Osteocyte (in vitro differentiated cells): Measurements from ENCODE around the gene RIPOR2. TPM values are rescaled to one million over a fixed set of nuclear protein-coding genes. Genes with fewer than 3 reads are reported as not detected.

Source experiments
- DNase-seq: peaks from one replicate; pipeline ENCODE4 v3.0.0; 2021; ENCODE audit warnings: mixed read lengths; ENCODE audit not compliant: unreplicated experiment; ENCODE audit errors: extremely low spot score
- H3K27ac Mint-ChIP-seq: one replicate; pipeline ENCODE4 v1.8.0; 2021; ENCODE audit warnings: mild to moderate bottlenecking, mixed read lengths; ENCODE audit not compliant: unreplicated experiment
- H3K27me3 Mint-ChIP-seq: one replicate; pipeline ENCODE4 v1.8.0; 2021; ENCODE audit warnings: mixed read lengths; ENCODE audit not compliant: unreplicated experiment
- H3K36me3 Mint-ChIP-seq: one replicate; pipeline ENCODE4 v1.8.0; 2021; ENCODE audit warnings: mixed read lengths; ENCODE audit not compliant: unreplicated experiment
- H3K4me1 Mint-ChIP-seq: one replicate; pipeline ENCODE4 v1.8.0; 2021; ENCODE audit warnings: mixed read lengths; ENCODE audit not compliant: unreplicated experiment
- H3K4me3 Mint-ChIP-seq: one replicate; pipeline ENCODE4 v1.8.0; 2021; ENCODE audit warnings: mild to moderate bottlenecking, moderate library complexity, mixed read lengths; ENCODE audit not compliant: unreplicated experiment
- H3K9me3 Mint-ChIP-seq: one replicate; pipeline ENCODE4 v1.8.0; 2021; ENCODE audit warnings: mixed read lengths; ENCODE audit not compliant: unreplicated experiment
- CTCF ChIP-seq: fragments of 200-600 bp; sonication (generic); IDR thresholded peaks from 2 replicates; pipeline ENCODE4 v1.5.0; 2021; ENCODE audit warnings: antibody characterized with exemption, mild to moderate bottlenecking, moderate library complexity
- long read RNA-seq: library from polyadenylated mRNA; unstranded; transcript quantifications from one replicate; pipeline ENCODE4 v2.0.0, GENCODE V29; 2021
- total RNA-seq: library from RNA; stranded (reverse); gene quantifications from 2 replicates; pipeline ENCODE4 v1.2.1, GENCODE V29; 2021

Gene RIPOR2
- 4.8 and 6.3 TPM in 2 replicates for total RNA-seq
- long read RNA-seq, partial matches to known transcripts, result 4 of 18 reads
- long read RNA-seq, other reads (novel, unspliced or antisense), result 9 of 18 reads

- no peak for TF ChIP-seq CTCF
- peaks cover 33% of the 10 kb centered on the region for H3K4me1 Mint-ChIP-seq
- H3K27ac Mint-ChIP-seq, result no peak within 1 kb of the TSS
- no peak within 1 kb of the TSS for H3K4me3 Mint-ChIP-seq
- no peaks in the 10 kb centered on the region for H3K27me3 Mint-ChIP-seq
- no peak for DNase-seq
- H3K36me3 Mint-ChIP-seq, result no peaks in the 10 kb centered on the region
- H3K9me3 Mint-ChIP-seq, result no peaks in the 10 kb centered on the region
Observed at GRCh38 chr6:24935366-24936152, at the start of gene RIPOR2. Gene RIPOR2, minus strand, starts transcription at chr6:24935960. Its CDS starts 62 bp downstream, at chr6:24935898.

GRCh38 chr6:24985323-24985722 lies 49.6 kb upstream of the RIPOR2 start:
- no peaks in the 10 kb centered on the region for H3K27me3 Mint-ChIP-seq
- no peak for DNase-seq
- H3K4me1 Mint-ChIP-seq, result peaks cover 37% of the 10 kb centered on the region

GRCh38 chr6:24982231-24982630 lies 46.5 kb upstream of the RIPOR2 start:
- H3K9me3 Mint-ChIP-seq, result peaks cover 2% of the 10 kb centered on the region
- no peak for DNase-seq
- H3K36me3 Mint-ChIP-seq, result peaks cover under 1% of the 10 kb centered on the region
- TF ChIP-seq CTCF, result no peak
- peak overlapping the region; percentile 89 for H3K27ac Mint-ChIP-seq
- no peaks in the 10 kb centered on the region for H3K27me3 Mint-ChIP-seq
- peaks cover 59% of the 10 kb centered on the region for H3K4me1 Mint-ChIP-seq
- no peak overlapping the region for H3K4me3 Mint-ChIP-seq

More at GRCh38 chr6:24985323-24985722, 49.6 kb upstream of the RIPOR2 start:
- Mint-ChIP-seq H3K4me3 (no peak overlapping the region), H3K27ac (no peak overlapping the region), H3K9me3 (peaks cover 8% of the 10 kb centered on the region), H3K36me3 (peaks cover 2% of the 10 kb centered on the region)
- no peak for TF ChIP-seq CTCF

- Mint-ChIP-seq H3K27me3 (no peaks in the 10 kb centered on the region), H3K27ac (peak overlapping the region; percentile 89), H3K36me3 (no peaks in the 10 kb centered on the region), H3K4me1 (peaks cover 56% of the 10 kb centered on the region), H3K4me3 (no peak overlapping the region), H3K9me3 (no peaks in the 10 kb centered on the region)
- DNase-seq, result no peak
- TF ChIP-seq CTCF, result no peak
Observed at GRCh38 chr6:24981386-24981760, 45.6 kb upstream of the RIPOR2 start.

- no peaks in the 10 kb centered on the region for H3K27me3 Mint-ChIP-seq
- peaks cover 56% of the 10 kb centered on the region for H3K4me1 Mint-ChIP-seq
- no peak for DNase-seq
- TF ChIP-seq CTCF, result no peak
- no peaks in the 10 kb centered on the region for H3K9me3 Mint-ChIP-seq
- H3K4me3 Mint-ChIP-seq, result no peak overlapping the region
- no peaks in the 10 kb centered on the region for H3K36me3 Mint-ChIP-seq
- peak overlapping the region; percentile 89 for H3K27ac Mint-ChIP-seq
Observed at GRCh38 chr6:24980507-24981385, 45.0 kb upstream of the RIPOR2 start.
